HEK293 (cell line): Measurements from ENCODE around the gene HS3ST5.
A peak's percentile ranks its signal among the peaks of the same experiment; 100 is the strongest.

Source experiments
- CTCF ChIA-PET: fragments of 350-600 bp; formaldehyde crosslinking; extraction: SDS; loops from one replicate; lab custom pipeline; 2021; ENCODE audit warnings: antibody characterized with exemption; lab: Yijun Ruan, JAX
- POLR2A ChIA-PET: fragments of 300-600 bp; formaldehyde crosslinking; extraction: SDS; loops from one replicate; lab custom pipeline; 2020; ENCODE audit warnings: antibody characterized with exemption, inconsistent platforms; lab: Yijun Ruan, JAX
- H3K27ac ChIP-seq: fragments of 200-500 bp; sonication (Bioruptor generic); 2 replicates; pipeline ENCODE4 v1.5.1; 2014; ENCODE audit warnings: low read depth, low read length, control low read depth, inconsistent platforms; ENCODE audit errors: extremely low read depth
- H3K36me3 ChIP-seq, 2 experiments: fragments of 200-500 bp in 1 of 2; sonication (Bioruptor generic) in 1 of 2; 1 replicate in 1 of 2; 2 replicates in 1 of 2; pipeline ENCODE4 v1.5.1; 2014 to 2017; ENCODE audit warnings: inconsistent platforms in 2 of 2, low read length in 2 of 2; ENCODE audit not compliant: control insufficient read depth in 2 of 2, insufficient read depth in 1 of 2
- H3K4me1 ChIP-seq: fragments of 200-500 bp; sonication (Bioruptor generic); 2 replicates; pipeline ENCODE4 v1.5.1; 2014; ENCODE audit warnings: mild to moderate bottlenecking, low read length, inconsistent platforms; ENCODE audit not compliant: control insufficient read depth, insufficient read depth
- H3K4me3 ChIP-seq: 2 replicates; pipeline ENCODE4 v1.5.1; 2011; ENCODE audit warnings: low read depth, mild to moderate bottlenecking, control low read depth, low read length, moderate library complexity
- H3K9me3 ChIP-seq: fragments of 200-500 bp; sonication (Bioruptor generic); 2 replicates; pipeline ENCODE4 v1.5.1; 2014; ENCODE audit warnings: low read depth, low read length, inconsistent platforms; ENCODE audit not compliant: control insufficient read depth, insufficient read depth
- BCL11A ChIP-seq: fragments of 450-650 bp; formaldehyde crosslinking; IDR thresholded peaks from 2 replicates; pipeline ENCODE4 v1.5.1; 2016; ENCODE audit warnings: low read depth, missing biosample characterization, missing genetic modification characterization
- PBX3 ChIP-seq: sonication (generic); formaldehyde crosslinking; IDR thresholded peaks from 2 replicates; pipeline ENCODE4 v1.8.1; 2022; ENCODE audit warnings: mild to moderate bottlenecking, moderate library complexity, missing genetic modification reagents
- PRDM4 ChIP-seq: fragments of 450-650 bp; formaldehyde crosslinking; IDR thresholded peaks from 2 replicates; pipeline ENCODE4 v1.5.1; 2017; ENCODE audit warnings: missing biosample characterization, missing genetic modification characterization
- REST ChIP-seq: fragments of 450-650 bp; formaldehyde crosslinking; IDR thresholded peaks from 2 replicates; pipeline ENCODE4 v1.5.1; 2016; ENCODE audit warnings: missing biosample characterization, missing genetic modification characterization
- SP2 ChIP-seq: fragments of 450-650 bp; formaldehyde crosslinking; IDR thresholded peaks from 2 replicates; pipeline ENCODE4 v1.5.1; 2016; ENCODE audit warnings: missing biosample characterization, missing genetic modification characterization
- TRIM28 ChIP-seq: IDR thresholded peaks from 2 replicates; pipeline ENCODE4 v1.6.1; 2011; ENCODE audit warnings: low read length, control low read depth, borderline replicate concordance
- ZBTB17 ChIP-seq: fragments of 450-650 bp; formaldehyde crosslinking; IDR thresholded peaks from 2 replicates; pipeline ENCODE4 v1.5.1; 2016; ENCODE audit warnings: missing biosample characterization, missing genetic modification characterization
- ZBTB44 ChIP-seq: fragments of 450-650 bp; IDR thresholded peaks from 2 replicates; pipeline ENCODE4 v1.5.1; 2018; ENCODE audit warnings: missing biosample characterization, mild to moderate bottlenecking, missing genetic modification characterization
- ZNF140 ChIP-seq: fragments of 450-650 bp; formaldehyde crosslinking; IDR thresholded peaks from 2 replicates; pipeline ENCODE4 v1.5.1; 2016; ENCODE audit warnings: missing biosample characterization, missing genetic modification characterization
- ZNF157 ChIP-seq: fragments of 450-650 bp; formaldehyde crosslinking; IDR thresholded peaks from 2 replicates; pipeline ENCODE4 v1.5.1; 2016; ENCODE audit warnings: missing biosample characterization, missing genetic modification characterization
- ZNF175 ChIP-seq: fragments of 450-650 bp; formaldehyde crosslinking; IDR thresholded peaks from 2 replicates; pipeline ENCODE4 v1.5.1; 2016; ENCODE audit warnings: missing biosample characterization, missing genetic modification characterization
- ZNF211 ChIP-seq: fragments of 450-650 bp; formaldehyde crosslinking; IDR thresholded peaks from 2 replicates; pipeline ENCODE4 v1.5.1; 2016; ENCODE audit warnings: low read depth, missing biosample characterization, missing genetic modification characterization
- ZNF341 ChIP-seq: fragments of 450-650 bp; formaldehyde crosslinking; IDR thresholded peaks from 2 replicates; pipeline ENCODE4; 2016; ENCODE audit warnings: low read depth, missing biosample characterization, missing genetic modification characterization
- ZNF529 ChIP-seq: fragments of 450-650 bp; formaldehyde crosslinking; IDR thresholded peaks from 2 replicates; pipeline ENCODE4 v1.5.1; 2017; ENCODE audit warnings: missing genetic modification characterization, missing biosample characterization; ENCODE audit not compliant: insufficient replicate concordance
- ZNF571 ChIP-seq: fragments of 450-650 bp; formaldehyde crosslinking; IDR thresholded peaks from 2 replicates; pipeline ENCODE4 v1.5.0; 2017; ENCODE audit warnings: missing biosample characterization, missing genetic modification characterization
- ZNF600 ChIP-seq: fragments of 450-650 bp; formaldehyde crosslinking; IDR thresholded peaks from 2 replicates; pipeline ENCODE4 v1.5.1; 2016; ENCODE audit warnings: missing biosample characterization, missing genetic modification characterization
- ZNF623 ChIP-seq: fragments of 450-650 bp; formaldehyde crosslinking; IDR thresholded peaks from 2 replicates; pipeline ENCODE4 v1.5.1; 2016; ENCODE audit warnings: missing biosample characterization, missing genetic modification characterization
- ZNF664 ChIP-seq: fragments of 450-650 bp; formaldehyde crosslinking; IDR thresholded peaks from 2 replicates; pipeline ENCODE4 v1.5.1; 2016; ENCODE audit warnings: missing biosample characterization, missing genetic modification characterization
- ZNF830 ChIP-seq: fragments of 450-650 bp; IDR thresholded peaks from 2 replicates; pipeline ENCODE4 v1.5.0; 2018; ENCODE audit warnings: missing biosample characterization, missing genetic modification characterization, low read depth, mild to moderate bottlenecking, moderate library complexity
- ZSCAN16 ChIP-seq: fragments of 450-650 bp; formaldehyde crosslinking; IDR thresholded peaks from 2 replicates; pipeline ENCODE4 v1.5.1; 2016; ENCODE audit warnings: missing biosample characterization, missing genetic modification characterization
- ZSCAN30 ChIP-seq: fragments of 450-650 bp; IDR thresholded peaks from 2 replicates; pipeline ENCODE4 v1.5.1; 2018; ENCODE audit warnings: missing biosample characterization, mild to moderate bottlenecking, missing genetic modification characterization, moderate library complexity

HS3ST5 gene

GRCh38 chr6:114142258-114142657 lies 200.6 kb downstream of the HS3ST5 start (continued):
- TF ChIP-seq REST (tag by site-specific recombination) (no peak), ZNF140 (tag by site-specific recombination) (no peak), ZNF571 (tag by site-specific recombination) (no peak), ZNF341 (tag by site-specific recombination) (no peak)

GRCh38 chr6:114140416-114140815 lies 202.4 kb downstream of the HS3ST5 start:
- no peaks in the 10 kb centered on the region for H3K4me1 ChIP-seq
- no peak for TF ChIP-seq ZSCAN16 (tag by site-specific recombination)
- TF ChIP-seq TRIM28: 0 out of 2 replicates have a peak, but pooled peaks have one; percentile 13
- no peak for TF ChIP-seq PRDM4
- H3K36me3 ChIP-seq: no peaks in the 10 kb centered on the region
- no peak overlapping the region for H3K4me3 ChIP-seq
- H3K9me3 ChIP-seq: no peaks in the 10 kb centered on the region
- CTCF ChIA-PET: no interaction called here
- H3K27ac ChIP-seq: no peak overlapping the region
- POLR2A ChIA-PET: no interaction called here

GRCh38 chr6:114138577-114139248 lies 204.1 kb downstream of the HS3ST5 start:
- ChIA-PET POLR2A (no interaction called here), CTCF (no interaction called here)
- H3K36me3 ChIP-seq: no peaks in the 10 kb centered on the region
- H3K9me3 ChIP-seq: no peaks in the 10 kb centered on the region
- no peaks in the 10 kb centered on the region for H3K4me1 ChIP-seq
- H3K27ac ChIP-seq: no peak overlapping the region
- H3K4me3 ChIP-seq: no peak overlapping the region
- TF ChIP-seq ZNF830 (no peak), SP2 (no peak), ZNF623 (tag by site-specific recombination) (no peak), ZNF175 (tag by site-specific recombination) (no peak), ZBTB17 (tag by site-specific recombination) (no peak), ZNF664 (tag by site-specific recombination) (no peak), ZNF600 (tag by site-specific recombination) (no peak), ZSCAN30 (tag by site-specific recombination) (no peak), ZNF157 (no peak), BCL11A (tag by site-specific recombination) (no peak), ZNF529 (no peak), PBX3 (CRISPR knock-in tag) (no peak), ZBTB44 (tag by site-specific recombination) (no peak), ZNF211 (tag by site-specific recombination) (no peak), PRDM4 (no peak)
- TF ChIP-seq, all 188 proteins: peak for 0
